ENCODE results near the gene CHD9NB. TPM values are rescaled to one million over a fixed set of nuclear protein-coding genes. Genes with fewer than 3 reads are reported as not detected.

Gene CHD9NB
- total and polyA plus RNA-seq, 9 of the 15 experiments (the other 6 are each of a cell fraction or from before 2014, with no cell fraction given) = 0.06 to 0.10 (median 0.07) TPM; not detected in 6

- H3K36me3 ChIP-seq (ENCODE audit: control insufficient read depth, insufficient read depth, low read length) = peaks cover 17% of the 10 kb centered on the region; the same call in 2 of the 3 replicates
- peaks cover 24 to 35% of the 10 kb centered on the region in 2 experiments; a peak in 4 of 5 replicates for H3K4me1 ChIP-seq (replicated peaks in 1 of 2; ENCODE audit: control insufficient read depth in 2 of 2, insufficient read depth in 2 of 2, low read length in 2 of 2)
- H3K27me3 ChIP-seq (ENCODE audit: control insufficient read depth in 2 of 2, insufficient read depth in 2 of 2, low read length in 2 of 2) = no peaks in the 10 kb centered on the region
- 0 out of 2 replicates have a peak, but pooled peaks cover 3% of the 10 kb centered on the region for H4K20me1 ChIP-seq (replicated peaks; ENCODE audit: control insufficient read depth, insufficient read depth, low read length)
- peak within 1 kb of the TSS; percentile 78 for H3K4me3 ChIP-seq
- BruUV-seq (replicated peaks) = no TSS peak
- WGBS (ENCODE audit: insufficient coverage, low coverage, missing lambda C conversion rate) = 1% methylated on average over 55 of the region's 62 CpGs
- H3K4me2 ChIP-seq (ENCODE audit: insufficient read depth, low read length) = peak within 1 kb of the TSS; percentile 83
- ChIA-PET POLR2A (interaction anchor here (0.6 to 1.5 kb wide), 9 partner anchors 9 to 165 kb away, joined by 3 to 5 read pairs (median 3); no protein-coding TSS in a partner anchor), CTCF (ENCODE audit: low intra/inter-chr PET ratio) (interaction anchor here (0.7 to 2.0 kb wide), 6 partner anchors 21 to 229 kb away, joined by 3 to 16 read pairs (median 5); no protein-coding TSS in a partner anchor)
- DNase-seq (ENCODE audit: extremely low read depth in 1 of 4, low spot score in 3 of 4) (peak; percentile 88 to 94 (median 89)), ATAC-seq (peak; percentile 89), FAIRE-seq (peak; percentile 72)
- H3K79me2 ChIP-seq (ENCODE audit: control insufficient read depth, insufficient read depth, low read length) = peaks cover 55% of the 10 kb centered on the region
- in situ Hi-C loops (cut with MboI) (loop anchor here (10.0 kb wide), 1 partner anchor 450 kb away; the partner anchor contains the start of gene AKTIP), intact Hi-C loops (cut with micrococcal nuclease) (loop anchor here (1.0 to 10.0 kb wide), 7 partner anchors 44 to 452 kb away; no protein-coding TSS in a partner anchor)
- H3K9me3 ChIP-seq (replicated peaks; ENCODE audit: control insufficient read depth, insufficient read depth, low read depth, low read length) = no peaks in the 10 kb centered on the region
- no peaks in the 10 kb centered on the region for H3K9me1 ChIP-seq (ENCODE audit: control insufficient read depth, insufficient read depth, low read length)
- peak within 1 kb of the TSS; percentile 70 for H3K27ac ChIP-seq (ENCODE audit: extremely low read depth, low read depth, low read length)
- peak within 1 kb of the TSS; percentile 89 to 96 for H3K9ac ChIP-seq (ENCODE audit: insufficient read depth in 1 of 2, low read depth in 2 of 2, low read length in 2 of 2)
- peak within 1 kb of the TSS; percentile 94 for H2AFZ ChIP-seq (ENCODE audit: low read depth, low read length)
- TF ChIP-seq, protein P1, sequence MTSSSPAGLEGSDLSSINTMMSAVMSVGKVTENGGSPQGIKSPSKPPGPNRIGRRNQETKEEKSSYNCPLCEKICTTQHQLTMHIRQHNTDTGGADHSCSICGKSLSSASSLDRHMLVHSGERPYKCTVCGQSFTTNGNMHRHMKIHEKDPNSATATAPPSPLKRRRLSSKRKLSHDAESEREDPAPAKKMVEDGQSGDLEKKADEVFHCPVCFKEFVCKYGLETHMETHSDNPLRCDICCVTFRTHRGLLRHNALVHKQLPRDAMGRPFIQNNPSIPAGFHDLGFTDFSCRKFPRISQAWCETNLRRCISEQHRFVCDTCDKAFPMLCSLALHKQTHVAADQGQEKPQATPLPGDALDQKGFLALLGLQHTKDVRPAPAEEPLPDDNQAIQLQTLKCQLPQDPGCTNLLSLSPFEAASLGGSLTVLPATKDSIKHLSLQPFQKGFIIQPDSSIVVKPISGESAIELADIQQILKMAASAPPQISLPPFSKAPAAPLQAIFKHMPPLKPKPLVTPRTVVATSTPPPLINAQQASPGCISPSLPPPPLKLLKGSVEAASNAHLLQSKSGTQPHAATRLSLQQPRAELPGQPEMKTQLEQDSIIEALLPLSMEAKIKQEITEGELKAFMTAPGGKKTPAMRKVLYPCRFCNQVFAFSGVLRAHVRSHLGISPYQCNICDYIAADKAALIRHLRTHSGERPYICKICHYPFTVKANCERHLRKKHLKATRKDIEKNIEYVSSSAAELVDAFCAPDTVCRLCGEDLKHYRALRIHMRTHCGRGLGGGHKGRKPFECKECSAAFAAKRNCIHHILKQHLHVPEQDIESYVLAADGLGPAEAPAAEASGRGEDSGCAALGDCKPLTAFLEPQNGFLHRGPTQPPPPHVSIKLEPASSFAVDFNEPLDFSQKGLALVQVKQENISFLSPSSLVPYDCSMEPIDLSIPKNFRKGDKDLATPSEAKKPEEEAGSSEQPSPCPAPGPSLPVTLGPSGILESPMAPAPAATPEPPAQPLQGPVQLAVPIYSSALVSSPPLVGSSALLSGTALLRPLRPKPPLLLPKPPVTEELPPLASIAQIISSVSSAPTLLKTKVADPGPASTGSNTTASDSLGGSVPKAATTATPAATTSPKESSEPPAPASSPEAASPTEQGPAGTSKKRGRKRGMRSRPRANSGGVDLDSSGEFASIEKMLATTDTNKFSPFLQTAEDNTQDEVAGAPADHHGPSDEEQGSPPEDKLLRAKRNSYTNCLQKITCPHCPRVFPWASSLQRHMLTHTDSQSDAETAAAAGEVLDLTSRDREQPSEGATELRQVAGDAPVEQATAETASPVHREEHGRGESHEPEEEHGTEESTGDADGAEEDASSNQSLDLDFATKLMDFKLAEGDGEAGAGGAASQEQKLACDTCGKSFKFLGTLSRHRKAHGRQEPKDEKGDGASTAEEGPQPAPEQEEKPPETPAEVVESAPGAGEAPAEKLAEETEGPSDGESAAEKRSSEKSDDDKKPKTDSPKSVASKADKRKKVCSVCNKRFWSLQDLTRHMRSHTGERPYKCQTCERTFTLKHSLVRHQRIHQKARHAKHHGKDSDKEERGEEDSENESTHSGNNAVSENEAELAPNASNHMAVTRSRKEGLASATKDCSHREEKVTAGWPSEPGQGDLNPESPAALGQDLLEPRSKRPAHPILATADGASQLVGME (CRISPR knock-in tag; IDR thresholded peaks at IDR 0.05) = 0 out of 2 replicates have a peak, but pooled peaks have one; percentile 19
- TF ChIP-seq CBFA2T2 (conservative IDR thresholded peaks at IDR 0.05) = peak; percentile 23; the same call in 1 of the 2 replicates
- TF ChIP-seq LARP7 (IDR thresholded peaks at IDR 0.05) = no peak
- peak; percentile 61 for TF ChIP-seq FUS (optimal IDR thresholded peaks at IDR 0.05; ENCODE audit: low read depth, low read length)
- no peak for TF ChIP-seq NEUROD1 (IDR thresholded peaks at IDR 0.05; ENCODE audit: borderline replicate concordance, low read depth, low read length, partially characterized antibody)
- TF ChIP-seq SOX6 (IDR thresholded peaks at IDR 0.05) = 0 out of 2 replicates have a peak, but pooled peaks have one; percentile 30
- TF ChIP-seq JUND (IDR thresholded peaks at IDR 0.05; ENCODE audit: borderline replicate concordance, low read depth, low read length) = peak; percentile 37; the same call in 1 of the 2 replicates
- TF ChIP-seq JUND (tag; IDR thresholded peaks at IDR 0.05; ENCODE audit: borderline replicate concordance, low read depth, low read length) = no peak; the same call in 2 of the 3 replicates
- no peak for TF ChIP-seq MAFG (tag; conservative IDR thresholded peaks at IDR 0.05)
- no peak for TF ChIP-seq RBM14 (IDR thresholded peaks at IDR 0.05; ENCODE audit: borderline replicate concordance, insufficient read depth, low read depth, low read length)
- peak; percentile 75 for TF ChIP-seq CBFB (CRISPR knock-in tag; IDR thresholded peaks at IDR 0.05)
- TF ChIP-seq, protein P2, sequence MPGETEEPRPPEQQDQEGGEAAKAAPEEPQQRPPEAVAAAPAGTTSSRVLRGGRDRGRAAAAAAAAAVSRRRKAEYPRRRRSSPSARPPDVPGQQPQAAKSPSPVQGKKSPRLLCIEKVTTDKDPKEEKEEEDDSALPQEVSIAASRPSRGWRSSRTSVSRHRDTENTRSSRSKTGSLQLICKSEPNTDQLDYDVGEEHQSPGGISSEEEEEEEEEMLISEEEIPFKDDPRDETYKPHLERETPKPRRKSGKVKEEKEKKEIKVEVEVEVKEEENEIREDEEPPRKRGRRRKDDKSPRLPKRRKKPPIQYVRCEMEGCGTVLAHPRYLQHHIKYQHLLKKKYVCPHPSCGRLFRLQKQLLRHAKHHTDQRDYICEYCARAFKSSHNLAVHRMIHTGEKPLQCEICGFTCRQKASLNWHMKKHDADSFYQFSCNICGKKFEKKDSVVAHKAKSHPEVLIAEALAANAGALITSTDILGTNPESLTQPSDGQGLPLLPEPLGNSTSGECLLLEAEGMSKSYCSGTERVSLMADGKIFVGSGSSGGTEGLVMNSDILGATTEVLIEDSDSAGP (CRISPR knock-in tag; IDR thresholded peaks at IDR 0.05) = no peak
Observed at GRCh38 chr16:53054670-53055485, 2.2 kb upstream of the CHD9NB start, which contains the start of gene CHD9. CHD9 (plus strand) TSS chr16:53054991; CDS start chr16:53156090, 101,099 bp downstream.

Data from K562 (cell line).